ENCODE measurements around the gene KCMF1.

Gene KCMF1

GRCh38 chr2:84956334-84957297, 14.3 kb upstream of the KCMF1 start:
- H3K9me2 ChIP-seq (replicated peaks; ENCODE audit: control insufficient read depth, low read length), result no peaks in the 10 kb centered on the region
- H3K4me2 ChIP-seq (ENCODE audit: low read length), result no peak overlapping the region
- H4K20me1 ChIP-seq (ENCODE audit: control insufficient read depth, insufficient read depth, low read depth, low read length), result no peaks in the 10 kb centered on the region
- no peak overlapping the region for H3K4me3 ChIP-seq (ENCODE audit: low read length)
- H3K79me2 ChIP-seq (ENCODE audit: control insufficient read depth, low read length), result no peaks in the 10 kb centered on the region
- no peak for TF ChIP-seq EZH2phosphoT487 (IDR thresholded peaks at IDR 0.05; ENCODE audit: borderline replicate concordance, low read length)
- H3K4me1 ChIP-seq (ENCODE audit: control insufficient read depth, low read length), result no peaks in the 10 kb centered on the region
- peaks cover 12% of the 10 kb centered on the region for H3F3A ChIP-seq (ENCODE audit: control insufficient read depth, insufficient read depth)
- H3K27ac ChIP-seq (ENCODE audit: low read depth, low read length), result no peak overlapping the region
- H3K27me3 ChIP-seq (ENCODE audit: control insufficient read depth, low read length), result no peaks in the 10 kb centered on the region
- H3K9me3 ChIP-seq (ENCODE audit: control insufficient read depth, insufficient read depth, low read length), result no peaks in the 10 kb centered on the region
- peaks cover 4% of the 10 kb centered on the region for H3K36me3 ChIP-seq (ENCODE audit: control insufficient read depth, low read length)

- Histone ChIP-seq H3K36me3 (ENCODE audit: control insufficient read depth, low read length) (peaks cover 13% of the 10 kb centered on the region), H3K4me2 (ENCODE audit: low read length) (no peak overlapping the region), H4K20me1 (ENCODE audit: control insufficient read depth, insufficient read depth, low read depth, low read length) (no peaks in the 10 kb centered on the region), H3K27me3 (ENCODE audit: control insufficient read depth, low read length) (no peaks in the 10 kb centered on the region), H3K4me3 (ENCODE audit: low read length) (no peak overlapping the region), H3K9me3 (ENCODE audit: control insufficient read depth, insufficient read depth, low read length) (no peaks in the 10 kb centered on the region), H3K9me2 (replicated peaks; ENCODE audit: control insufficient read depth, low read length) (no peaks in the 10 kb centered on the region), H3F3A (ENCODE audit: control insufficient read depth, insufficient read depth) (peaks cover 12% of the 10 kb centered on the region), H3K27ac (ENCODE audit: low read depth, low read length) (no peak overlapping the region), H3K79me2 (ENCODE audit: control insufficient read depth, low read length) (no peaks in the 10 kb centered on the region), H3K4me1 (ENCODE audit: control insufficient read depth, low read length) (no peaks in the 10 kb centered on the region)
- no peak for TF ChIP-seq EZH2phosphoT487 (IDR thresholded peaks at IDR 0.05; ENCODE audit: borderline replicate concordance, low read length)
- TF ChIP-seq CTCF (IDR thresholded peaks at IDR 0.05; ENCODE audit: low read depth, low read length, poor library complexity, severe bottlenecking), result no peak
Observed at GRCh38 chr2:84957771-84958134, 13.2 kb upstream of the KCMF1 start.

GRCh38 chr2:84958135-84959059, 12.6 kb upstream of the KCMF1 start:
- Histone ChIP-seq H3K27me3 (ENCODE audit: control insufficient read depth, low read length) (no peaks in the 10 kb centered on the region), H3K36me3 (ENCODE audit: control insufficient read depth, low read length) (peaks cover 20% of the 10 kb centered on the region), H3K9me2 (replicated peaks; ENCODE audit: control insufficient read depth, low read length) (no peaks in the 10 kb centered on the region), H3K4me2 (ENCODE audit: low read length) (no peak overlapping the region), H3K4me3 (ENCODE audit: low read length) (no peak overlapping the region), H4K20me1 (ENCODE audit: control insufficient read depth, insufficient read depth, low read depth, low read length) (0 out of 2 replicates have a peak, but pooled peaks cover 5% of the 10 kb centered on the region), H3K27ac (ENCODE audit: low read depth, low read length) (no peak overlapping the region), H3K4me1 (ENCODE audit: control insufficient read depth, low read length) (peaks cover under 1% of the 10 kb centered on the region), H3K9me3 (ENCODE audit: control insufficient read depth, insufficient read depth, low read length) (no peaks in the 10 kb centered on the region), H3F3A (ENCODE audit: control insufficient read depth, insufficient read depth) (peaks cover 12% of the 10 kb centered on the region), H3K79me2 (ENCODE audit: control insufficient read depth, low read length) (peaks cover 4% of the 10 kb centered on the region; the same call in 1 of the 2 replicates)
- TF ChIP-seq EZH2phosphoT487 (IDR thresholded peaks at IDR 0.05; ENCODE audit: borderline replicate concordance, low read length) (no peak), CTCF (IDR thresholded peaks at IDR 0.05; ENCODE audit: low read depth, low read length, poor library complexity, severe bottlenecking) (no peak)
